Colonic mucosa (tissue), 4 donors: ENCODE results near the gene TUBGCP5. TPM values are rescaled to one million over a fixed set of nuclear protein-coding genes. Genes with fewer than 3 reads are reported as not detected.
"Not testable (repeated sequence)": the region's sequence is repeated elsewhere in the genome, so short reads cannot be mapped to it uniquely, and the experiment has no call there.

Experiments used
- DNase-seq: peaks from one replicate; pipeline ENCODE4 v3.0.0-alpha.2; 2020
- H3K27ac ChIP-seq: fragments of 200-600 bp; one replicate; pipeline ENCODE4 v1.8.0; 2021
- H3K27me3 ChIP-seq: fragments of 200-600 bp; one replicate; pipeline ENCODE4 v1.8.0; 2021
- H3K36me3 ChIP-seq: fragments of 200-600 bp; one replicate; pipeline ENCODE4 v1.8.0; 2021
- H3K4me1 ChIP-seq: fragments of 200-600 bp; one replicate; pipeline ENCODE4 v1.8.0; 2021; ENCODE audit warnings: mild to moderate bottlenecking
- H3K4me3 ChIP-seq: fragments of 200-600 bp; one replicate; pipeline ENCODE4 v1.8.0; 2021
- H3K9ac ChIP-seq, 2 donors: one replicate each; pipeline ENCODE4 v1.7.0; 2013; ENCODE audit warnings: control low read depth in 2 of 2, low read depth in 2 of 2, low read length in 2 of 2
- H3K9me3 ChIP-seq: fragments of 200-600 bp; one replicate; pipeline ENCODE4 v1.8.0; 2021
- intact Hi-C: fragments of 100-400 bp; cut with DNase I; formaldehyde crosslinking; loops from one replicate; pipeline ENCODE4 v1.14.1; 2022
- total RNA-seq, 2 donors: library from RNA; stranded (reverse); fragmentation: NEBNext Ultra II Directional in 1 of 2; extraction: Animal tissue kit (Norgen Biotek cat#: 25700) in 1 of 2; gene quantifications; one replicate each; pipeline ENCODE4 v1.2.1, GENCODE V29; 2021
- TF ChIP-seq, protein P1 (sequence below): fragments of 200-600 bp; IDR thresholded peaks from one replicate; pipeline ENCODE4 v1.8.0; 2022; ENCODE audit warnings: antibody characterized with exemption, mild to moderate bottlenecking
- donor health status: healthy.
- donor health status: DM: no; HTN: no; CAD: no.
- donor health status: DM: no; HTN: no; CAD: no.

TUBGCP5 gene
- total RNA-seq, 2 donors from 2014 or later = 7.5 to 10.9 TPM

DNA sequence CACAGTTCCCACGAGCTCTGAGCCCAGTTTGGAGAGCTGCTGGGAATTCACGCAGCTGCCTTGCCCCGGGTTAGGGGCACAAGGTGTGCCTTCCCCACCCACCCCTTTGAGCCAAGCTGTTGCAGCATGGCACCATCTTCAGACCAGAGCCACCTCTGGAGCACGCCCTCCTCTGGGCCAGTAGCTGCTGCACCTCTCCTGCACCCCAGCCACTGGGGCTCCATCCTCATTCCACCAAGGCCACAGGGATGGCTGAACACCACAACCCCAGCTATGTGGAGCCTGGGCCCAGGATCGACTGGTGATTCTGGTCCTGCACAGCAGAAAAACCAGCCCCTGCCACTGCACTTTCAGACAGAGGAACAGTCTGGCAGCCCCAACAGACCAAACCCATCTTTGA lies 25.7 kb downstream of the TUBGCP5 start:
- DNase-seq = no peak
- H3K4me3 ChIP-seq = no peak overlapping the region
- TF ChIP-seq, protein P1, sequence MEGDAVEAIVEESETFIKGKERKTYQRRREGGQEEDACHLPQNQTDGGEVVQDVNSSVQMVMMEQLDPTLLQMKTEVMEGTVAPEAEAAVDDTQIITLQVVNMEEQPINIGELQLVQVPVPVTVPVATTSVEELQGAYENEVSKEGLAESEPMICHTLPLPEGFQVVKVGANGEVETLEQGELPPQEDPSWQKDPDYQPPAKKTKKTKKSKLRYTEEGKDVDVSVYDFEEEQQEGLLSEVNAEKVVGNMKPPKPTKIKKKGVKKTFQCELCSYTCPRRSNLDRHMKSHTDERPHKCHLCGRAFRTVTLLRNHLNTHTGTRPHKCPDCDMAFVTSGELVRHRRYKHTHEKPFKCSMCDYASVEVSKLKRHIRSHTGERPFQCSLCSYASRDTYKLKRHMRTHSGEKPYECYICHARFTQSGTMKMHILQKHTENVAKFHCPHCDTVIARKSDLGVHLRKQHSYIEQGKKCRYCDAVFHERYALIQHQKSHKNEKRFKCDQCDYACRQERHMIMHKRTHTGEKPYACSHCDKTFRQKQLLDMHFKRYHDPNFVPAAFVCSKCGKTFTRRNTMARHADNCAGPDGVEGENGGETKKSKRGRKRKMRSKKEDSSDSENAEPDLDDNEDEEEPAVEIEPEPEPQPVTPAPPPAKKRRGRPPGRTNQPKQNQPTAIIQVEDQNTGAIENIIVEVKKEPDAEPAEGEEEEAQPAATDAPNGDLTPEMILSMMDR = no peak
- no peaks in the 10 kb centered on the region for H3K9me3 ChIP-seq
- H3K27me3 ChIP-seq = no peaks in the 10 kb centered on the region
- no peak overlapping the region for H3K27ac ChIP-seq
- H3K9ac ChIP-seq = no peak overlapping the region
- H3K4me1 ChIP-seq = no peaks in the 10 kb centered on the region
- H3K36me3 ChIP-seq = peaks cover 6% of the 10 kb centered on the region
- intact Hi-C loops = no loop called here

DNA sequence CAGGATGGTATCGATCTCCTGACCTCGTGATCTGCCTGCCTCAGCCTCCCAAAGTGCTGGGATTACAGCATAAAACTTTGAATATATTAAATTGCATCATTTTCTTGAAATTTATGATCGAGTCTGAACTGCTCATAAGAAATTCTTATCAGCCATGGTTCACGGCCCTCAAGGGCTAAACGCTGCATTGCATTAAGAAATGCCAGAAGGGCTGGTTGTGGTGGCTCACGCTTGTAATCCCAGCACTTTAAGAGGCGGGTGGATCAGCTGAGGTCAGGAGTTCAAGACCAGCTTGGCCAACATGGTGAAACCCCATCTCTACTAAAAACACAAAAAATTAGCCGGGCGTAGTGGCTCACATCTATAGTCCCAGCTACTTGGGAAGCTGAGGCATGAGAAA lies 26.8 kb downstream of the TUBGCP5 start:
- intact Hi-C loops, DNase-seq: not testable (repeated sequence)

GRCh38 chr15:23003736-23004135 lies 35.6 kb downstream of the TUBGCP5 start:
- Histone ChIP-seq H3K27ac (no peak overlapping the region), H3K4me1 (no peaks in the 10 kb centered on the region), H3K36me3 (peaks cover 4% of the 10 kb centered on the region), H3K27me3 (no peaks in the 10 kb centered on the region), H3K4me3 (no peak overlapping the region), H3K9ac (no peak overlapping the region), H3K9me3 (no peaks in the 10 kb centered on the region)
- TF ChIP-seq, protein P1 = no peak
- intact Hi-C loops = no loop called here
- DNase-seq = no peak

More for the DNA sequence above, 26.8 kb downstream of the TUBGCP5 start:
- not testable (repeated sequence) for H3K9me3 ChIP-seq, H3K4me3 ChIP-seq, H3K9ac ChIP-seq, H3K36me3 ChIP-seq, H3K27ac ChIP-seq, H3K27me3 ChIP-seq, H3K4me1 ChIP-seq

DNA sequence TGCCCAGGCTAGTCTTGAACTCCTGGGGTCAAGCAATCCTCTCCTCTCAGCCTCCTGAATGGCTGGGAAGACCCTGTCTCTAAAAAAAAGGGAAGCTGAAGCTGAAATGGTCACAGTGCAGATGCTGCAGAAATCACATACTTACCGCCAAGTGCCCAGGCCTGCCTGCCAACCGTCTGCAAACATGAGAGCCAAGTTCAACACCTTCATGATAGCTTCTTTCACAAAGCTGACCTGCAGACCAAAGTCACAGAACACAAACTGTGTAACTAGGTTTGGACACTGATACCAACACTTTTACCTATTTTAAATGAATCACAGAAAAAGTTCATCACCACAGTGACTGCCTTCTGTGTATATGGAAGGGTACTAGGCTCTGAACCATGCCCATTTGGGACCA lies 36.4 kb downstream of the TUBGCP5 start:
- Histone ChIP-seq H3K9ac (no peak overlapping the region), H3K36me3 (peaks cover 4% of the 10 kb centered on the region), H3K4me1 (no peaks in the 10 kb centered on the region), H3K27me3 (no peaks in the 10 kb centered on the region), H3K9me3 (no peaks in the 10 kb centered on the region), H3K4me3 (no peak overlapping the region), H3K27ac (no peak overlapping the region)
- TF ChIP-seq, protein P1 = no peak
- intact Hi-C loops = no loop called here
- DNase-seq = no peak

DNA sequence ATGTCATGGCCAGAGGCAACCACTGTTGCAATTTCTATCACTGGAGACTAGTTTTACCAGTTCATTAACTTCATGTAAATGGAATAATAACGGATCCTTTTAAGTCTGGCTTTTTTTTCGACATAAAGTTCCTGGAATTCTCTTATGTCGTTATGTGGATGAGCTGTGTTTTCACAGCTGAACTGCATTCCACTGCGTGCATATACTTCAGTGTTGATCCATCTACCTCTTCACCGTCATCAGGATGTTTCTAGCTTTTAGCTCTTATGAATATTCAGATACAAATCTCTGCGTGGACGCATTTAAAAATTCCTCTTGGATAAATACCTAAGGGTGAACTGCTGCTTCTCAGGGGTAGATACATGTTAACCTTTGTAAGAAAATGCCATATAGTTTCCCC lies 43.6 kb downstream of the TUBGCP5 start:
- intact Hi-C loops = no loop called here
- Histone ChIP-seq H3K9me3 (no peaks in the 10 kb centered on the region), H3K36me3 (no peaks in the 10 kb centered on the region)

DNA sequence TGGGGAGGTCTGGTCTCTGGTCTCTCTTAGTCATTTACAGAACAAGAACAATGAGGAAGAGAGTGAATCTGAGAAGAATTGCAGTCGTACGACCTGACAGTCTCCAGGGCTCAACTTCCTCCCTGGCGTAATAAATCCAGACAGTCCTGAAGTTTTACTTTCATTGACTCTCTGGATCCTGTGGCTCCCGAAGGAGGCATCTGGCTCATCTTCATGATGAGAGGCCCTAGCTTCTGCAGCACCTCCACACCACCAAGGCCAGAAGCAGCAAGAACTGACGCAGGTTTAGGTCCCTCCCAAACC lies 47.4 kb downstream of the TUBGCP5 start:
- TF ChIP-seq, protein P1 = no peak
- no peaks in the 10 kb centered on the region for H3K27me3 ChIP-seq
- no peaks in the 10 kb centered on the region for H3K36me3 ChIP-seq
- DNase-seq = no peak
- no peaks in the 10 kb centered on the region for H3K4me1 ChIP-seq
- no peak overlapping the region for H3K4me3 ChIP-seq
- H3K9ac ChIP-seq = no peak overlapping the region
- H3K27ac ChIP-seq = no peak overlapping the region
- H3K9me3 ChIP-seq = no peaks in the 10 kb centered on the region
- intact Hi-C loops = no loop called here

More for the DNA sequence above, 43.6 kb downstream of the TUBGCP5 start:
- Histone ChIP-seq H3K27me3 (no peaks in the 10 kb centered on the region), H3K4me1 (no peaks in the 10 kb centered on the region), H3K9ac (no peak overlapping the region), H3K4me3 (no peak overlapping the region), H3K27ac (no peak overlapping the region)
- TF ChIP-seq, protein P1 = no peak
- no peak for DNase-seq
